ENCODE measurements around the gene BORCS8.

GRCh38 chr19:19132912-19133311 lies 59.0 kb downstream of the BORCS8 start:
- TF ChIP-seq, protein P1, sequence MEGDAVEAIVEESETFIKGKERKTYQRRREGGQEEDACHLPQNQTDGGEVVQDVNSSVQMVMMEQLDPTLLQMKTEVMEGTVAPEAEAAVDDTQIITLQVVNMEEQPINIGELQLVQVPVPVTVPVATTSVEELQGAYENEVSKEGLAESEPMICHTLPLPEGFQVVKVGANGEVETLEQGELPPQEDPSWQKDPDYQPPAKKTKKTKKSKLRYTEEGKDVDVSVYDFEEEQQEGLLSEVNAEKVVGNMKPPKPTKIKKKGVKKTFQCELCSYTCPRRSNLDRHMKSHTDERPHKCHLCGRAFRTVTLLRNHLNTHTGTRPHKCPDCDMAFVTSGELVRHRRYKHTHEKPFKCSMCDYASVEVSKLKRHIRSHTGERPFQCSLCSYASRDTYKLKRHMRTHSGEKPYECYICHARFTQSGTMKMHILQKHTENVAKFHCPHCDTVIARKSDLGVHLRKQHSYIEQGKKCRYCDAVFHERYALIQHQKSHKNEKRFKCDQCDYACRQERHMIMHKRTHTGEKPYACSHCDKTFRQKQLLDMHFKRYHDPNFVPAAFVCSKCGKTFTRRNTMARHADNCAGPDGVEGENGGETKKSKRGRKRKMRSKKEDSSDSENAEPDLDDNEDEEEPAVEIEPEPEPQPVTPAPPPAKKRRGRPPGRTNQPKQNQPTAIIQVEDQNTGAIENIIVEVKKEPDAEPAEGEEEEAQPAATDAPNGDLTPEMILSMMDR (conservative IDR thresholded peaks at IDR 0.05), result no peak
- TF ChIP-seq ZFX (IDR thresholded peaks at IDR 0.05), result no peak

Measured in C4-2B (cell line).